Activated naive CD8-positive, alpha-beta T cell treated with anti-CD3 and anti-CD28 coated beads, Interleukin-2, amount 10 ng/mL, durations not matched to agents 7 days and 5 days (primary cell): ENCODE data around the gene SH3GLB2. TPM values are rescaled to one million over a fixed set of nuclear protein-coding genes. Genes with fewer than 3 reads are reported as not detected.
"Not testable (repeated sequence)": the region's sequence is repeated elsewhere in the genome, so short reads cannot be mapped to it uniquely, and the experiment has no call there.

ENCODE experiments used
- ATAC-seq: fragments of 150-1000 bp; cut with Tn5 transposase; one replicate; pipeline ENCODE4 v1.10.0; 2021; ENCODE audit warnings: low read depth, moderate library complexity
- POLR2A ChIA-PET: fragments of 350-600 bp; sonication (Branson Sonifier 250); formaldehyde crosslinking; loops from one replicate; lab custom pipeline; 2021; ENCODE audit warnings: antibody characterized with exemption; lab: Charles Lee
- DNase-seq: peaks from one replicate; pipeline ENCODE4 v3.0.0; 2021
- H3K27ac Mint-ChIP-seq: one replicate; pipeline ENCODE4 v1.8.0; 2022; ENCODE audit warnings: mild to moderate bottlenecking, mixed read lengths
- H3K27me3 Mint-ChIP-seq: one replicate; pipeline ENCODE4 v1.8.0; 2022; ENCODE audit warnings: mild to moderate bottlenecking, moderate library complexity, mixed read lengths
- H3K36me3 Mint-ChIP-seq: one replicate; pipeline ENCODE4 v1.8.0; 2021; ENCODE audit warnings: mild to moderate bottlenecking, mixed read lengths
- H3K4me1 Mint-ChIP-seq: one replicate; pipeline ENCODE4 v1.8.0; 2021; ENCODE audit warnings: mixed read lengths
- H3K4me3 Mint-ChIP-seq: one replicate; pipeline ENCODE4 v1.8.0; 2022; ENCODE audit warnings: mild to moderate bottlenecking, moderate library complexity, mixed read lengths
- H3K9me3 Mint-ChIP-seq: one replicate; pipeline ENCODE4 v1.8.0; 2021; ENCODE audit warnings: mixed read lengths
- total RNA-seq, 2 experiments: library from RNA; stranded (reverse); gene quantifications; one replicate each; pipeline ENCODE4 v1.2.3, GENCODE V29; 2021

SH3GLB2 gene
- total RNA-seq, 2 experiments from 2014 or later: 98.7 to 104 TPM

GRCh38 chr9:129037767-129038098, 9.6 kb upstream of the SH3GLB2 start:
- peak overlapping the region; percentile 30 for H3K27ac Mint-ChIP-seq
- ATAC-seq (no peak), DNase-seq (no peak)
- H3K4me1 Mint-ChIP-seq: peaks cover 17% of the 10 kb centered on the region
- POLR2A ChIA-PET: interaction anchor here (1.1 kb wide), 2 partner anchors 10 to 31 kb away, joined by 3 to 5 read pairs; partner anchors contain the start of gene SH3GLB2
- H3K27me3 Mint-ChIP-seq: no peaks in the 10 kb centered on the region
- no peaks in the 10 kb centered on the region for H3K9me3 Mint-ChIP-seq
- peak overlapping the region; percentile 95 for H3K4me3 Mint-ChIP-seq
- peaks cover 5% of the 10 kb centered on the region for H3K36me3 Mint-ChIP-seq

GRCh38 chr9:129036923-129037766, 9.0 kb upstream of the SH3GLB2 start:
- H3K4me1 Mint-ChIP-seq: peaks cover 17% of the 10 kb centered on the region
- H3K9me3 Mint-ChIP-seq: no peaks in the 10 kb centered on the region
- ATAC-seq (no peak), DNase-seq (no peak)
- H3K4me3 Mint-ChIP-seq: peak overlapping the region; percentile 95
- no peaks in the 10 kb centered on the region for H3K27me3 Mint-ChIP-seq
- POLR2A ChIA-PET: interaction anchor here (0.6 to 1.7 kb wide), 9 partner anchors 9 to 757 kb away, joined by 3 to 10 read pairs (median 4); partner anchors contain the start of genes SH3GLB2 and SPOUT1
- peak overlapping the region; percentile 68 for H3K27ac Mint-ChIP-seq
- H3K36me3 Mint-ChIP-seq: peaks cover 2% of the 10 kb centered on the region

DNA sequence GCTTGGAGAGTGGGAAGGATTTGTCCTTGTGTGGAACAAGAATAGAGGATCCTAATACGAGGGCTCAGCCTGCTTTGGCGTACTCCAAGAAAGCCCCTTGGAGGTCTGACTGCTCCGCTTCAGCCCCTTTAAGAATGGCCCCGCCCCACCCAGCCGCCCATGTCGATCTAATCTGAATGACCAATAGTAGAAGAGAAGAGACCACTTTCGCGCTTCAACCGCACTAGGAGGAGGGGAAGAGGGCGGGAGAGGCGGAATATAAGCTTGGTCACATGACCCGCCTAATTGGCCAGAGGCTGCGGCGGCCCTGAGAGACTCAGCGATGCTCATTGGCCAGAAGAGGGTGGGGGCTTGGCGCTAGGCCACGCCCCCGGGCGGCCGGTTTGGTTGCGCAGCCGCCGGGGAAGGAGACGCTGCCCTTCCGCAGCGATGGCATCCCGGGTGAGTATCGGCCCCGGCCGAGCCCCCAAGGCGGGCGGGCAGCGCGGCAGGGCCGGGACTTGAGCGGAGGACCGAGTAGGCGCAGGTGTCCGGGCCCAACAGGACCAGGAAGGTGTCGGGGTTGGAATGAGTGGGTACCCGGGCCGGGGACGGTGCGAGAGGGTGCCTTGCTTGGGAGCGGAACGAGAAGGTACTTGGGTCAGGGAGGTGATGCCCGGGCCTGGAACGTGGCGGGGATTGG, 8.3 kb upstream of the SH3GLB2 start, which contains the start of gene MIGA2:
Gene MIGA2, plus strand, starts transcription at position 386 of the 682 bp plus-strand sequence. CDS start 3,969 bp downstream, outside the sequence.
- peak within 1 kb of the TSS; percentile 95 for H3K4me3 Mint-ChIP-seq
- H3K36me3 Mint-ChIP-seq: no peaks in the 10 kb centered on the region
- no peaks in the 10 kb centered on the region for H3K9me3 Mint-ChIP-seq
- ATAC-seq (peak; percentile 98), DNase-seq (peak; percentile 94)
- H3K27ac Mint-ChIP-seq: peak within 1 kb of the TSS; percentile 68
- H3K4me1 Mint-ChIP-seq: peaks cover 17% of the 10 kb centered on the region
- POLR2A ChIA-PET: interaction anchor here (0.6 to 1.7 kb wide), 9 partner anchors 9 to 756 kb away, joined by 3 to 10 read pairs (median 4); partner anchors contain the start of genes SH3GLB2 and SPOUT1
- H3K27me3 Mint-ChIP-seq: no peaks in the 10 kb centered on the region

DNA sequence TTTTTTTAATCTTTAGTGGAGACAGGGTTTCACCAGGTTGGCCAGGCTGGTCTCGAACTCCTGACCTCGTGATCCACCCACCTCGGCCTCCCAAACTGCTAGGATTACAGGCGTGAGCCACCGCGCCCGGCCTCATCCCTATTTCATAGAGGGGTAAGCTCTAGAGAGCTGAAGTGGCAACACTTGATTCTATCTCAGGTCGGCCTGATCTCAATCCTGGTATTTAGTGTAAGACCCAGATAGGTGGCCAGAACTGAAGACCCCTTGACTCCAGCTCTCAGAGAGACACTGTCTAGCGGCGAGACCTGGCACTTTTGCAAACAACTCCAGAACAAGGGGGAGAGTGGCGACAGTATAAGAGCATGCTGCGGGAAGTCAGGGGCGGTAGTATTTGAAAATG, 7.7 kb upstream of the SH3GLB2 start:
- peak overlapping the region; percentile 95 for H3K4me3 Mint-ChIP-seq
- DNase-seq, H3K9me3 Mint-ChIP-seq, H3K36me3 Mint-ChIP-seq, H3K27me3 Mint-ChIP-seq: not testable (repeated sequence)
- peak overlapping the region; percentile 68 for H3K27ac Mint-ChIP-seq
- peak; percentile 12 for ATAC-seq
- POLR2A ChIA-PET: interaction anchor here (1.0 to 1.7 kb wide), 8 partner anchors 8 to 206 kb away, joined by 3 to 10 read pairs (median 4); partner anchors contain the start of genes SH3GLB2 and SPOUT1
- peaks cover 17% of the 10 kb centered on the region for H3K4me1 Mint-ChIP-seq

DNA sequence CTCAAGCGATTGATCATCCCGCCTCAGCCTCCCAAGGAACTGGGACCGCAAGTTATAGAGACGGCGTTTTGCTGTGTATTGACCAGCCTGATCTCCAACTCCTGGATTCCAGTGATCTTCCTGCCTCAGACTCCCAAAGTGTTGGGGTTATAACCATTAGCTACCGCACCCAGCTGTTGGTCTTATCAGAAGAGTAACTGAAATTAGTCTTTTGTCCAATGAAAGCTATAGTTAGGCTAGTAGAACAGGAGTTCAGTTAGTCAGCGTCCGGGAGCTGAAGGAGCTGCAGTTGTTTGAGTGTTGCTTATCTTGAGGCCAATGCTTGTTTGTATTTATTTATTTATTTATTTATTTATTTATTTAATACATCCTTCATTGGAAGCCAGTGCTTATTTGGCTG, 5.1 kb upstream of the SH3GLB2 start:
- DNase-seq (no peak), ATAC-seq (no peak)
- Mint-ChIP-seq H3K27me3 (no peaks in the 10 kb centered on the region), H3K4me3 (no peak overlapping the region), H3K9me3 (no peaks in the 10 kb centered on the region), H3K4me1 (peaks cover 15% of the 10 kb centered on the region), H3K27ac (no peak overlapping the region), H3K36me3 (no peaks in the 10 kb centered on the region)
- POLR2A ChIA-PET: no interaction called here

DNA sequence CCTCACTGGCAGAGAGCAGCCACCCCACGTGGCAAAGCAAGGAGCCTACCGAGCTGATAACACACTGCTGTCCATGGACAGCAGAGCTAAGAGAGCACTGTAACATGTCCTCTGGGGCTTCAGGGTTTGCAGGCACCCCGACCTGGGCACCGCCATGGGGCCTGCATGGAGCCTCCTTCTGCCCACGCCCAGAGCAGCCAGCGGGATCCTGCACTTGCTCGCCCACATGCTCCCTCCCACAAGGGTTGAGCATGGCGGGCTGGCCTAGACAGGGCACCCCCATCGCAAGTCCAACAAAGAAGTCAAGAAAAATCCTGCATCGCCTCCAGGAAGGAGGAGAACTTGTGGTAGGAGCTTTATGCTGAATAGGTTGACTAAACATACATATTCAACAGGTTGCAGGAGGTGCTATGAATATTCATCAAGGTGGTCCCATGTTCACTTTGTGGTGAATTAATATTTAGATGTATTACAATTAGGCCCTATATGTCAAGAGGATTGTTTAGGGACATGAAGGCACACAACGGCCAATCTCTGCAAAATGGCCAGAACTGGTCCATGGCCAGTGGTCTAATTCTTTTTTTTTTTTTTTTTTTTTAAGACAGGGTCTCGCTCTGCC, 4.5 kb upstream of the SH3GLB2 start:
- no peaks in the 10 kb centered on the region for H3K27me3 Mint-ChIP-seq
- peaks cover 11% of the 10 kb centered on the region for H3K4me1 Mint-ChIP-seq
- H3K4me3 Mint-ChIP-seq: no peak overlapping the region
- H3K27ac Mint-ChIP-seq: no peak overlapping the region
- DNase-seq: no peak
- no peaks in the 10 kb centered on the region for H3K9me3 Mint-ChIP-seq
- ATAC-seq: no peak
- no peaks in the 10 kb centered on the region for H3K36me3 Mint-ChIP-seq
- POLR2A ChIA-PET: interaction anchor here (1.4 kb wide), 1 partner anchor 214 kb away, joined by 3 read pairs; the partner anchor contains the start of gene ENDOG

DNA sequence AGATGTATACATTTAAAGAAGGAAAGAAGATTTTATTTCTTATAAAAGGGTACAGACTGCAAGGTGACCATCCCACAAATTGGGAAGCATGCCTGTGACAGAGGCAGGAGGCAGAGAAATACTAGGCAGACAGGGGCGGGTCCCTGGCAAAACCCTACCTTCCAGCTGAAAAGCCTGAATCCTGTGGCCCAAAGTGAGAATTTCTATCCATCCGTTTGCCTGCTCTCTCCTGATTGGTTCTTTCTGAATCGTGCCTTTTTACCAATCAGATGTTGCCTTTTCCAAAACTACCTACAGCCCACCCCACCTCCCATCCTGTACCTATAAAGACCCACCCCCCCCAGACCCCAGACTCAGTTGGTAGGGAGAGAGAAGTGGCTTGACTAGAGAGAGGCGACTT, 3.4 kb upstream of the SH3GLB2 start:
- Mint-ChIP-seq H3K36me3 (no peaks in the 10 kb centered on the region), H3K9me3 (no peaks in the 10 kb centered on the region), H3K27ac (no peak overlapping the region), H3K27me3 (no peaks in the 10 kb centered on the region), H3K4me1 (peaks cover 14% of the 10 kb centered on the region), H3K4me3 (no peak overlapping the region)
- POLR2A ChIA-PET: interaction anchor here (1.4 kb wide), 1 partner anchor 213 kb away, joined by 3 read pairs; the partner anchor contains the start of gene ENDOG
- DNase-seq: no peak
- no peak for ATAC-seq

DNA sequence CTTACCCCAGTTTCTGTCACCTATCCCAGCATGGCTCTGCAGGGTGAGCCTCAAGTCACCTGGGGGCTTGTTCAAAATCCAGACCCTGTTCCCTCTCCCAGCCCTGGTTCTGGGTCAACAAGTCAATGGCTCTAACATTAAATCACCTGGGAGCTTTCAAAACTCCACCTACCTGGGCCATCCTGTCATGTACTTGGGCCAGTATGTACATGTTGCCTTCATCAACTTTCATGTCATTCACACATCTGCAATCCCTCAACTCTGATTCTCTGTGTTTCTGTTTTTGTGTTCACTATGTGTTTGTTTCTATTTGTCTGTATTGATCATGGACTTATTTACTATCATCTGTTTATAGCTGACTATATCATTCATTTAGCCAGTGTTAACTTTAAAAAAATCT, 2.1 kb upstream of the SH3GLB2 start:
- ATAC-seq (no peak), DNase-seq (no peak)
- POLR2A ChIA-PET: no interaction called here
- no peaks in the 10 kb centered on the region for H3K36me3 Mint-ChIP-seq
- peaks cover 16% of the 10 kb centered on the region for H3K4me1 Mint-ChIP-seq
- H3K4me3 Mint-ChIP-seq: no peak overlapping the region
- H3K27ac Mint-ChIP-seq: no peak overlapping the region
- no peaks in the 10 kb centered on the region for H3K27me3 Mint-ChIP-seq
- no peaks in the 10 kb centered on the region for H3K9me3 Mint-ChIP-seq

GRCh38 chr9:129027685-129028191, 393 bp downstream of the SH3GLB2 start:
- Mint-ChIP-seq H3K27me3 (no peaks in the 10 kb centered on the region), H3K9me3 (no peaks in the 10 kb centered on the region), H3K27ac (peak overlapping the region; percentile 84), H3K36me3 (peaks cover 3% of the 10 kb centered on the region), H3K4me1 (peaks cover 19% of the 10 kb centered on the region), H3K4me3 (peak overlapping the region; percentile 88)
- ATAC-seq: peak; percentile 79
- DNase-seq: no peak
- POLR2A ChIA-PET: interaction anchor here (0.6 to 3.0 kb wide), 8 partner anchors 9 to 548 kb away, joined by 3 to 13 read pairs (median 6); partner anchors contain the start of genes DOLPP1 and MIGA2

- peak overlapping the region; percentile 84 for H3K27ac Mint-ChIP-seq
- H3K4me3 Mint-ChIP-seq: peak overlapping the region; percentile 88
- POLR2A ChIA-PET: interaction anchor here (1.2 to 3.0 kb wide), 4 partner anchors 8 to 42 kb away, joined by 5 to 13 read pairs (median 8); partner anchors contain the start of gene MIGA2
- H3K4me1 Mint-ChIP-seq: peaks cover 19% of the 10 kb centered on the region
- no peak for DNase-seq
- peaks cover 3% of the 10 kb centered on the region for H3K36me3 Mint-ChIP-seq
- H3K27me3 Mint-ChIP-seq: no peaks in the 10 kb centered on the region
- no peaks in the 10 kb centered on the region for H3K9me3 Mint-ChIP-seq
- no peak for ATAC-seq
Measured at GRCh38 chr9:129027224-129027684, 877 bp downstream of the SH3GLB2 start.

DNA sequence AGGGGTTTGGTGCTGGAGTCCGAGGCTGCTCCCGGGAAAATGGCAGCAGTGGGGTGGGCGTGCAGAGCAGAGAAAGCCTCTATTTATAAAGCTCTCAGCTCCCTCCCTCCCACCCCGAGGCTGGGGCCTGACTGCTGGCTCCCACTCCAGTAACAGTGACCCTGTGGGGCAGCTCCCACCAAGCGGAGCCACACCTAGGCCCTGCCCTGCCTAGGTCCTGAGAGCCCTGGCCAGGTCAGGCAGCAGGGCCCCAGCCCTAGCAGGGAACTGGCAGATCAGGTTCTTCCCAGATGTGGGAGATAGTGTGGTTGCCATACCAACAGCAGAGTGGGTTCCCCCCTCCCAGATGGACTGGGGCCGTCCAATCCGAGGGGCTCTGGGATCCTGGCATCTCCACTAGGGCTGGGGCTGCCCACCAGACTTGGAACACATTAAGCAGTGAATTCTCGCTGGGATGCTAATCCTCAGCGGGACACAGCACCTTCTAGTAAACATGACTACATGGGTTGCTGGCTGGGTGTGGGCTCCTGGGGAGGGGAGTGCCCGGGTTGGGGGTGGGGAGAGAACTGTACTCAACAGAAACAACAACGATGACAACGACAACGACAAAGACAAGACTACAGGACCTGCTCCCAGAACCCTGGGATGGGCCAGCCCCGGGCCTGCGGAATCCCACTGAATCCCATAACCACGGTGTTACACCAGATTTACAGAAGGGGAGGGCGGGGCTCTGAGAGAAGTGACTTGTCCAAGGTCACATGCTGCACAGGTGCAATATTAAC, 1.5 kb downstream of the SH3GLB2 start:
- H3K4me3 Mint-ChIP-seq: peak overlapping the region; percentile 88
- no peak overlapping the region for H3K27ac Mint-ChIP-seq
- H3K27me3 Mint-ChIP-seq: no peaks in the 10 kb centered on the region
- DNase-seq (no peak), ATAC-seq (no peak)
- peaks cover 3% of the 10 kb centered on the region for H3K36me3 Mint-ChIP-seq
- POLR2A ChIA-PET: interaction anchor here (2.1 to 3.0 kb wide), 3 partner anchors 7 to 43 kb away, joined by 7 to 13 read pairs (median 9); partner anchors contain the start of gene MIGA2
- no peaks in the 10 kb centered on the region for H3K9me3 Mint-ChIP-seq
- peaks cover 23% of the 10 kb centered on the region for H3K4me1 Mint-ChIP-seq

DNA sequence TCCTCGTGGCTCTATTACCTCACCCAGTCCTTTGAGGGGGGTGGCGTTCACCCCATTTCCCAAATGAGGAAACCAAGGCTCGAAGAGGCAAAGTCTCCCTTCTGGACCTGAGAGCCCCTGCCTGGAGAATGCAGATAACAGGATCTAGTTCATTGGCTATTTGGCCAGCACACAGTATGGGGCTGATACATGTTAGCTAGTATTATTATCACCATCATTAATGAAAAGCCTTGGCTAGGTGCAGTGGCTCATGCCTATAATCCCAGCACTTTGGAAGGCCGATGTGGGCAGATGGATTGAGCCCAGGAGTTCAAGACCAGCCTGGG, 4.3 kb downstream of the SH3GLB2 start:
- Mint-ChIP-seq H3K27ac (no peak overlapping the region), H3K4me1 (peaks cover 25% of the 10 kb centered on the region), H3K27me3 (no peaks in the 10 kb centered on the region), H3K9me3 (no peaks in the 10 kb centered on the region), H3K36me3 (peaks cover 3% of the 10 kb centered on the region), H3K4me3 (no peak overlapping the region)
- no peak for DNase-seq
- POLR2A ChIA-PET: interaction anchor here (0.7 to 1.1 kb wide), 2 partner anchors 11 to 12 kb away, joined by 4 to 6 read pairs; no protein-coding TSS in a partner anchor
- ATAC-seq: no peak
